DND-41 (cell line): Measurements from ENCODE around the gene IDH1.

Source experiments
- CTCF ChIP-seq: IDR thresholded peaks from 2 replicates; pipeline ENCODE4 v1.5.1; 2012; ENCODE audit warnings: borderline replicate concordance, low read length, moderate library complexity, mild to moderate bottlenecking; ENCODE audit not compliant: poor library complexity, severe bottlenecking; ENCODE audit errors: extremely low read depth
- EZH2 ChIP-seq: IDR thresholded peaks from 3 replicates; pipeline ENCODE4 v1.6.1; 2012; ENCODE audit warnings: borderline replicate concordance, low read depth, mild to moderate bottlenecking, moderate library complexity, low read length, inconsistent platforms; ENCODE audit not compliant: severe bottlenecking

GRCh38 chr2:208240619-208241209 is 14.2 kb downstream of the IDH1 start:
- TF ChIP-seq EZH2 = no peak
- no peak for TF ChIP-seq CTCF
